ENCODE measurements around the gene GALNS.

- TF ChIP-seq POLR2A (IDR thresholded peaks at IDR 0.05; ENCODE audit: low read depth, low read length) (no peak), POLR2AphosphoS5 (IDR thresholded peaks at IDR 0.05; ENCODE audit: low read depth, low read length) (no peak), SPI1 (IDR thresholded peaks at IDR 0.05; ENCODE audit: low read depth, low read length) (no peak)
Measured at GRCh38 chr16:88882358-88883030, 25.7 kb upstream of the GALNS start.
